Liver (tissue), 2 donors: Measurements from ENCODE around the gene CEP250.

Experiments used
- TF ChIP-seq, protein P1 (sequence below): IDR thresholded peaks from 2 replicates; pipeline ENCODE4 v1.6.1; 2016; ENCODE audit warnings: antibody characterized with exemption
- TF ChIP-seq, protein P2 (sequence below): fragments of 150-350 bp; IDR thresholded peaks from 2 replicates; pipeline ENCODE4 v1.5.1; 2017; ENCODE audit warnings: improper control_type of control experiment, low read depth, low read length; ENCODE audit not compliant: missing input control
- TF ChIP-seq, protein P3 (sequence below): IDR thresholded peaks from 2 replicates; pipeline ENCODE4 v1.6.1; 2016; ENCODE audit warnings: antibody characterized with exemption, mild to moderate bottlenecking
- donor health status: healthy.

DNA sequence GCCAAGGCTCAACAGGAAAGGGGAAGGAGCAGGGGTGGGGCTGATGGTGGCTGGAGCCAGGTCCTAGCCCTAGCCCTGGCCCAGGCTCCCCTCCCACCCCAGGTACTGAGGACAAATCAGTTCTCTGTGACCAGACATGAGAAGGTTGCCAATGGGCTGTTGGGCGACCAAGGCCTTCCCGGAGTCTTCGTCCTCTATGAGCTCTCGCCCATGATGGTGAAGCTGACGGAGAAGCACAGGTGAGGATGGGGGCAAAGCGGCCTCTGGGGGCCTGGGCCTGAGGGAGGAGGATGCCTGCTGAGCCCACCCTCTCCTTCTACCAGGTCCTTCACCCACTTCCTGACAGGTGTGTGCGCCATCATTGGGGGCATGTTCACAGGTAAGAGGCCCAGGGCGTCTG is 101.5 kb downstream of the CEP250 start:
- TF ChIP-seq, protein P1, sequence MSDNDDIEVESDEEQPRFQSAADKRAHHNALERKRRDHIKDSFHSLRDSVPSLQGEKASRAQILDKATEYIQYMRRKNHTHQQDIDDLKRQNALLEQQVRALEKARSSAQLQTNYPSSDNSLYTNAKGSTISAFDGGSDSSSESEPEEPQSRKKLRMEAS = no peak
- TF ChIP-seq, protein P2, sequence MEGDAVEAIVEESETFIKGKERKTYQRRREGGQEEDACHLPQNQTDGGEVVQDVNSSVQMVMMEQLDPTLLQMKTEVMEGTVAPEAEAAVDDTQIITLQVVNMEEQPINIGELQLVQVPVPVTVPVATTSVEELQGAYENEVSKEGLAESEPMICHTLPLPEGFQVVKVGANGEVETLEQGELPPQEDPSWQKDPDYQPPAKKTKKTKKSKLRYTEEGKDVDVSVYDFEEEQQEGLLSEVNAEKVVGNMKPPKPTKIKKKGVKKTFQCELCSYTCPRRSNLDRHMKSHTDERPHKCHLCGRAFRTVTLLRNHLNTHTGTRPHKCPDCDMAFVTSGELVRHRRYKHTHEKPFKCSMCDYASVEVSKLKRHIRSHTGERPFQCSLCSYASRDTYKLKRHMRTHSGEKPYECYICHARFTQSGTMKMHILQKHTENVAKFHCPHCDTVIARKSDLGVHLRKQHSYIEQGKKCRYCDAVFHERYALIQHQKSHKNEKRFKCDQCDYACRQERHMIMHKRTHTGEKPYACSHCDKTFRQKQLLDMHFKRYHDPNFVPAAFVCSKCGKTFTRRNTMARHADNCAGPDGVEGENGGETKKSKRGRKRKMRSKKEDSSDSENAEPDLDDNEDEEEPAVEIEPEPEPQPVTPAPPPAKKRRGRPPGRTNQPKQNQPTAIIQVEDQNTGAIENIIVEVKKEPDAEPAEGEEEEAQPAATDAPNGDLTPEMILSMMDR = no peak
- TF ChIP-seq, protein P3, sequence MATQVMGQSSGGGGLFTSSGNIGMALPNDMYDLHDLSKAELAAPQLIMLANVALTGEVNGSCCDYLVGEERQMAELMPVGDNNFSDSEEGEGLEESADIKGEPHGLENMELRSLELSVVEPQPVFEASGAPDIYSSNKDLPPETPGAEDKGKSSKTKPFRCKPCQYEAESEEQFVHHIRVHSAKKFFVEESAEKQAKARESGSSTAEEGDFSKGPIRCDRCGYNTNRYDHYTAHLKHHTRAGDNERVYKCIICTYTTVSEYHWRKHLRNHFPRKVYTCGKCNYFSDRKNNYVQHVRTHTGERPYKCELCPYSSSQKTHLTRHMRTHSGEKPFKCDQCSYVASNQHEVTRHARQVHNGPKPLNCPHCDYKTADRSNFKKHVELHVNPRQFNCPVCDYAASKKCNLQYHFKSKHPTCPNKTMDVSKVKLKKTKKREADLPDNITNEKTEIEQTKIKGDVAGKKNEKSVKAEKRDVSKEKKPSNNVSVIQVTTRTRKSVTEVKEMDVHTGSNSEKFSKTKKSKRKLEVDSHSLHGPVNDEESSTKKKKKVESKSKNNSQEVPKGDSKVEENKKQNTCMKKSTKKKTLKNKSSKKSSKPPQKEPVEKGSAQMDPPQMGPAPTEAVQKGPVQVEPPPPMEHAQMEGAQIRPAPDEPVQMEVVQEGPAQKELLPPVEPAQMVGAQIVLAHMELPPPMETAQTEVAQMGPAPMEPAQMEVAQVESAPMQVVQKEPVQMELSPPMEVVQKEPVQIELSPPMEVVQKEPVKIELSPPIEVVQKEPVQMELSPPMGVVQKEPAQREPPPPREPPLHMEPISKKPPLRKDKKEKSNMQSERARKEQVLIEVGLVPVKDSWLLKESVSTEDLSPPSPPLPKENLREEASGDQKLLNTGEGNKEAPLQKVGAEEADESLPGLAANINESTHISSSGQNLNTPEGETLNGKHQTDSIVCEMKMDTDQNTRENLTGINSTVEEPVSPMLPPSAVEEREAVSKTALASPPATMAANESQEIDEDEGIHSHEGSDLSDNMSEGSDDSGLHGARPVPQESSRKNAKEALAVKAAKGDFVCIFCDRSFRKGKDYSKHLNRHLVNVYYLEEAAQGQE = no peak
